Head of caudate nucleus (tissue), 42 donors: ENCODE data around the gene RASL11B.

Source experiments
- DNase-seq, 42 donors: peaks; one replicate each; pipeline versions ENCODE4 v3.0.0 to v3.0.0-alpha.2; 2020 to 2021; ENCODE audit warnings: mixed read lengths in 7 of 42
- intact Hi-C: fragments of 100-400 bp; cut with DNase I; formaldehyde crosslinking; loops from one replicate; pipeline ENCODE4 v1.15.0; 2022

Gene RASL11B

GRCh38 chr4:52841682-52842456 lies 20.2 kb upstream of the RASL11B start:
- intact Hi-C loops = no loop called here
- DNase-seq = peak in 27 of 42 donors; percentile 19 to 70 (median 42)

GRCh38 chr4:52842792-52843191 lies 19.3 kb upstream of the RASL11B start:
- no peak for DNase-seq
- intact Hi-C loops = no loop called here

GRCh38 chr4:52843351-52843750 lies 18.8 kb upstream of the RASL11B start:
- intact Hi-C loops = no loop called here
- DNase-seq = no peak

GRCh38 chr4:52843958-52844357 lies 18.2 kb upstream of the RASL11B start:
- peak in 20 of 42 donors; percentile 16 to 60 (median 37) for DNase-seq

GRCh38 chr4:52844596-52844995 lies 17.5 kb upstream of the RASL11B start:
- no peak for DNase-seq
- intact Hi-C loops = no loop called here

More at GRCh38 chr4:52843958-52844357, 18.2 kb upstream of the RASL11B start:
- intact Hi-C loops = no loop called here

- intact Hi-C loops = no loop called here
- peak in 1 of 42 donors; percentile 23 for DNase-seq
Observed at GRCh38 chr4:52846502-52846901, 15.6 kb upstream of the RASL11B start.

GRCh38 chr4:52848254-52848653 lies 13.9 kb upstream of the RASL11B start:
- intact Hi-C loops = no loop called here
- no peak for DNase-seq

- intact Hi-C loops = no loop called here
- DNase-seq = no peak
Observed at GRCh38 chr4:52850406-52851124, 11.6 kb upstream of the RASL11B start.

GRCh38 chr4:52852041-52852440 lies 10.1 kb upstream of the RASL11B start:
- intact Hi-C loops = no loop called here
- no peak for DNase-seq

- intact Hi-C loops = no loop called here
- no peak for DNase-seq
Observed at GRCh38 chr4:52852711-52853110, 9.4 kb upstream of the RASL11B start.

GRCh38 chr4:52853351-52853750 lies 8.8 kb upstream of the RASL11B start:
- DNase-seq = peak in 1 of 42 donors; percentile 50
- intact Hi-C loops = no loop called here

- peak in 1 of 42 donors; percentile 3 for DNase-seq
- intact Hi-C loops = no loop called here
Observed at GRCh38 chr4:52856801-52857200, 5.3 kb upstream of the RASL11B start.

GRCh38 chr4:52860361-52860760 lies 1.8 kb upstream of the RASL11B start:
- no peak for DNase-seq
- intact Hi-C loops = loop anchor here (10.0 kb wide), 1 partner anchor 146 kb away; no protein-coding TSS in a partner anchor

- peak in 2 of 42 donors; percentile 31 to 38 for DNase-seq
- intact Hi-C loops = loop anchor here (10.0 kb wide), 1 partner anchor 146 kb away; no protein-coding TSS in a partner anchor
Observed at GRCh38 chr4:52861171-52861823, 820 bp upstream of the RASL11B start.

- intact Hi-C loops = loop anchor here (10.0 kb wide), 1 partner anchor 148 kb away; no protein-coding TSS in a partner anchor
- peak in 1 of 42 donors; percentile 23 for DNase-seq
Observed at GRCh38 chr4:52862639-52863161, 583 bp downstream of the RASL11B start.

GRCh38 chr4:52863324-52863723 lies 1.2 kb downstream of the RASL11B start:
- intact Hi-C loops = loop anchor here (10.0 kb wide), 1 partner anchor 149 kb away; no protein-coding TSS in a partner anchor
- DNase-seq = no peak

- intact Hi-C loops = loop anchor here (5.0 to 10.0 kb wide), 2 partner anchors 150 to 202 kb away; no protein-coding TSS in a partner anchor
- no peak for DNase-seq
Observed at GRCh38 chr4:52864793-52865192, 2.7 kb downstream of the RASL11B start.

GRCh38 chr4:52865300-52865699 lies 3.2 kb downstream of the RASL11B start:
- DNase-seq = no peak
- intact Hi-C loops = loop anchor here (5.0 to 10.0 kb wide), 2 partner anchors 150 to 203 kb away; no protein-coding TSS in a partner anchor

GRCh38 chr4:52866734-52867133 lies 4.6 kb downstream of the RASL11B start:
- intact Hi-C loops = loop anchor here (5.0 to 10.0 kb wide), 2 partner anchors 152 to 204 kb away; no protein-coding TSS in a partner anchor
- DNase-seq = no peak
